Activated CD4-positive, alpha-beta memory T cell treated with anti-CD3 and anti-CD28 coated beads for 36 hours (primary cell): ENCODE data around the gene DPYD. TPM values are rescaled to one million over a fixed set of nuclear protein-coding genes. Genes with fewer than 3 reads are reported as not detected.

ENCODE experiments used
- CTCF ChIA-PET: fragments of 350-600 bp; sonication (Branson Sonifier 250); formaldehyde crosslinking; loops from one replicate; lab custom pipeline; 2021; ENCODE audit warnings: antibody characterized with exemption, inconsistent platforms; lab: Charles Lee
- POLR2A ChIA-PET: fragments of 350-600 bp; sonication (Branson Sonifier 250); formaldehyde crosslinking; loops from one replicate; lab custom pipeline; 2021; ENCODE audit warnings: antibody characterized with exemption; lab: Charles Lee
- DNase-seq: peaks from one replicate; pipeline ENCODE4 v3.0.0-alpha.2; 2020
- H3K27ac Mint-ChIP-seq: one replicate; pipeline ENCODE4 v1.8.0; 2021; ENCODE audit warnings: mixed read lengths
- H3K27me3 Mint-ChIP-seq: one replicate; pipeline ENCODE4 v1.8.0; 2021; ENCODE audit warnings: mixed read lengths
- H3K36me3 Mint-ChIP-seq: one replicate; pipeline ENCODE4 v1.8.0; 2021; ENCODE audit warnings: mixed read lengths
- H3K4me1 Mint-ChIP-seq: one replicate; pipeline ENCODE4 v1.8.0; 2021; ENCODE audit warnings: low read depth, mixed read lengths
- H3K4me3 Mint-ChIP-seq: one replicate; pipeline ENCODE4 v1.8.0; 2021; ENCODE audit warnings: mild to moderate bottlenecking, mixed read lengths
- H3K9me3 Mint-ChIP-seq: one replicate; pipeline ENCODE4 v1.8.0; 2021; ENCODE audit warnings: mixed read lengths
- intact Hi-C: fragments of 100-400 bp; cut with micrococcal nuclease; formaldehyde crosslinking; loops from one replicate; pipeline ENCODE4 v1.15.1; 2023
- total RNA-seq, 2 experiments: library from RNA; stranded (reverse); gene quantifications; one replicate each; pipeline ENCODE4 v1.2.3, GENCODE V29; 2021

Gene DPYD
- total RNA-seq, 2 experiments from 2014 or later, result 11.8 to 12.2 TPM

- POLR2A ChIA-PET, result no interaction called here
- Mint-ChIP-seq H3K27me3 (no peaks in the 10 kb centered on the region), H3K4me1 (no peaks in the 10 kb centered on the region), H3K9me3 (no peaks in the 10 kb centered on the region), H3K36me3 (peaks cover 10% of the 10 kb centered on the region), H3K27ac (no peak overlapping the region), H3K4me3 (no peak overlapping the region)
- no peak for DNase-seq
- intact Hi-C loops, result no loop called here
- CTCF ChIA-PET, result no interaction called here
These were observed 150.5 kb downstream of the DPYD start for GRCh38 chr1:97770376-97770775.

- no peaks in the 10 kb centered on the region for H3K4me1 Mint-ChIP-seq
- CTCF ChIA-PET, result no interaction called here
- H3K9me3 Mint-ChIP-seq, result peaks cover 6% of the 10 kb centered on the region
- H3K27ac Mint-ChIP-seq, result no peak overlapping the region
- H3K4me3 Mint-ChIP-seq, result no peak overlapping the region
- intact Hi-C loops, result no loop called here
- POLR2A ChIA-PET, result no interaction called here
- no peak for DNase-seq
- H3K27me3 Mint-ChIP-seq, result no peaks in the 10 kb centered on the region
- H3K36me3 Mint-ChIP-seq, result peaks cover 14% of the 10 kb centered on the region
These were observed 153.5 kb downstream of the DPYD start for GRCh38 chr1:97767381-97767780.

- Mint-ChIP-seq H3K27me3 (no peaks in the 10 kb centered on the region), H3K27ac (no peak overlapping the region), H3K4me3 (no peak overlapping the region), H3K4me1 (no peaks in the 10 kb centered on the region), H3K9me3 (peaks cover 18% of the 10 kb centered on the region), H3K36me3 (peaks cover 26% of the 10 kb centered on the region)
- POLR2A ChIA-PET, result no interaction called here
- intact Hi-C loops, result no loop called here
- CTCF ChIA-PET, result no interaction called here
- no peak for DNase-seq
These were observed 155.8 kb downstream of the DPYD start for GRCh38 chr1:97764991-97765390.

GRCh38 chr1:97761637-97762036 lies 159.2 kb downstream of the DPYD start:
- Mint-ChIP-seq H3K27ac (no peak overlapping the region), H3K9me3 (peaks cover 18% of the 10 kb centered on the region), H3K27me3 (no peaks in the 10 kb centered on the region), H3K4me1 (no peaks in the 10 kb centered on the region), H3K4me3 (no peak overlapping the region), H3K36me3 (peaks cover 22% of the 10 kb centered on the region)
- CTCF ChIA-PET, result no interaction called here
- DNase-seq, result no peak
- intact Hi-C loops, result no loop called here
- POLR2A ChIA-PET, result no interaction called here

- H3K4me1 Mint-ChIP-seq, result no peaks in the 10 kb centered on the region
- ChIA-PET POLR2A (no interaction called here), CTCF (no interaction called here)
- peaks cover 22% of the 10 kb centered on the region for H3K36me3 Mint-ChIP-seq
- H3K27me3 Mint-ChIP-seq, result no peaks in the 10 kb centered on the region
- H3K4me3 Mint-ChIP-seq, result no peak overlapping the region
- H3K9me3 Mint-ChIP-seq, result peaks cover 18% of the 10 kb centered on the region
- intact Hi-C loops, result no loop called here
- H3K27ac Mint-ChIP-seq, result no peak overlapping the region
- DNase-seq, result no peak
These were observed 161.8 kb downstream of the DPYD start for GRCh38 chr1:97759078-97759477.

DNA sequence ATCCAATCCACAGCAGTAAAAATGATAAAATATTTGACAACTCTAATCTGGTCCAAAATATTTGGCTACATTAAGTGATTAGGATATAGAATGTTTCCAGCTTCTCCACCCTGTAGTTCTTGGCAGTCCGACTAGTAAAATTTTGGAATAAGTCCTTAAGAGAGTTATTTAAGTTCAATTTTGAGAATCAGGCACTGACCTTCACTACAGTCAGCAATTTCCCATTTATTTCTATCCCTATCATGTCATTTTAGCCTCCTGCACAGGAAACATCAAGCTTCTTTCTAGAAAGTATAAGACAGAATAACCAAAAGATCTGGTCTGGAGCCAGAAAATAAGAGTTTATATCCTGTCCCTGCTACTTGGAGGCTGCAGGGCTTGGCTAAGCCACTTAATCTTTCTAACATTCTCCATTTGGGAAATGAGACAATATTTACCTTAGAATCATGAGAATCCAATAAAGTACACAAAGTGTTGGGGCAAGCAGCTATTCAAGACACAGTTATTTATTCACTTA lies 162.2 kb downstream of the DPYD start:
- ChIA-PET POLR2A (no interaction called here), CTCF (no interaction called here)
- Mint-ChIP-seq H3K27ac (no peak overlapping the region), H3K4me1 (no peaks in the 10 kb centered on the region), H3K9me3 (peaks cover 18% of the 10 kb centered on the region), H3K4me3 (no peak overlapping the region), H3K36me3 (peaks cover 19% of the 10 kb centered on the region), H3K27me3 (no peaks in the 10 kb centered on the region)
- no peak for DNase-seq
- intact Hi-C loops, result no loop called here

- POLR2A ChIA-PET, result no interaction called here
- H3K27me3 Mint-ChIP-seq, result no peaks in the 10 kb centered on the region
These were observed 174.9 kb downstream of the DPYD start for GRCh38 chr1:97745912-97746311.

DNA sequence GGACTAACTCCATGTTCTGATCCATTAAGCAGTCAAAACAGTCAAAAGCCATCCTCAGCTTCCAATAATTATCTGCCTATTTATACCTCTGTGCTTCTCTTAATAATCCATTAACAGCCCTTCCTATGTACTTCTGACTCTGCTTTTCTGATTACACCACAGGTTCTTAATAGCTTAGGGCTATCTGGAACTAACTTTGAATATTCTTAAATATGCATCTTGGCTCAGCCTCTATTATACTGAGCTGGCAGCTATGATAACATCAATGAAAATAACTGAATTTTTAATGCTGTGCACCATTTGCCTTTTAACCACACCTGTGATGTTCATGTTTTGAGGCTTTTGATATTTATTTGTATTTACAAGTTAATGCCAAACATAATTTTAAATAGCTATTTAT lies 175.9 kb downstream of the DPYD start:
- intact Hi-C loops, result no loop called here
- POLR2A ChIA-PET, result no interaction called here
- Mint-ChIP-seq H3K4me1 (no peaks in the 10 kb centered on the region), H3K4me3 (no peak overlapping the region), H3K36me3 (no peaks in the 10 kb centered on the region), H3K27ac (no peak overlapping the region), H3K27me3 (no peaks in the 10 kb centered on the region), H3K9me3 (no peaks in the 10 kb centered on the region)
- DNase-seq, result no peak
- CTCF ChIA-PET, result no interaction called here

More at GRCh38 chr1:97745912-97746311, 174.9 kb downstream of the DPYD start:
- Mint-ChIP-seq H3K4me1 (no peaks in the 10 kb centered on the region), H3K27ac (no peak overlapping the region), H3K4me3 (no peak overlapping the region), H3K9me3 (no peaks in the 10 kb centered on the region), H3K36me3 (no peaks in the 10 kb centered on the region)
- intact Hi-C loops, result no loop called here
- CTCF ChIA-PET, result interaction anchor here (0.7 kb wide), 1 partner anchor 88 kb away, joined by 3 read pairs; no protein-coding TSS in a partner anchor
- DNase-seq, result no peak

GRCh38 chr1:97743129-97743528 lies 177.7 kb downstream of the DPYD start:
- no peaks in the 10 kb centered on the region for H3K9me3 Mint-ChIP-seq
- peaks cover 3% of the 10 kb centered on the region for H3K36me3 Mint-ChIP-seq
- no peak for DNase-seq
- H3K4me1 Mint-ChIP-seq, result no peaks in the 10 kb centered on the region
- intact Hi-C loops, result no loop called here
- H3K27ac Mint-ChIP-seq, result no peak overlapping the region
- H3K27me3 Mint-ChIP-seq, result no peaks in the 10 kb centered on the region
- no peak overlapping the region for H3K4me3 Mint-ChIP-seq
- POLR2A ChIA-PET, result no interaction called here
- CTCF ChIA-PET, result no interaction called here

DNA sequence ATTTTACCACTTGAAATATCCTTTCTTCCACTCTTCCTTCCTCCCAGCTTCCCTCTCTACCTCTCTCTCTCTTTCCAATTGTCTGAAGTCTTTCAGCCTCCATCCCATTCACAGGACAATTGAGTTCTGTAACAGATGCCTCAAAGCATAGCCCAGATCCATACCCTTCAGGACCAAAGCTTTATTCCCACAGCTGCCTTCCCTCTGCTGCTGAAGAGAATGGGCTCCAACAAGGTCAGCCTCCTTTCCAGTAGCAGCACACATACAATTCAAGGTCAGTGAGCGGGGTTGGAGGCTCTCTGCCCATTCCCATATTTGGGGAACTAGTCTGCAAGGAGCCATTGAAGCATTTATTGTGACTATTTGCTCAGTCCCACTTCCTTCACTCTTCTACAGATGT lies 179.9 kb downstream of the DPYD start:
- Mint-ChIP-seq H3K4me3 (no peak overlapping the region), H3K27ac (no peak overlapping the region), H3K27me3 (no peaks in the 10 kb centered on the region), H3K9me3 (no peaks in the 10 kb centered on the region), H3K36me3 (peaks cover 5% of the 10 kb centered on the region), H3K4me1 (peaks cover under 1% of the 10 kb centered on the region)
- intact Hi-C loops, result no loop called here
- CTCF ChIA-PET, result no interaction called here
- POLR2A ChIA-PET, result no interaction called here
- DNase-seq, result no peak

DNA sequence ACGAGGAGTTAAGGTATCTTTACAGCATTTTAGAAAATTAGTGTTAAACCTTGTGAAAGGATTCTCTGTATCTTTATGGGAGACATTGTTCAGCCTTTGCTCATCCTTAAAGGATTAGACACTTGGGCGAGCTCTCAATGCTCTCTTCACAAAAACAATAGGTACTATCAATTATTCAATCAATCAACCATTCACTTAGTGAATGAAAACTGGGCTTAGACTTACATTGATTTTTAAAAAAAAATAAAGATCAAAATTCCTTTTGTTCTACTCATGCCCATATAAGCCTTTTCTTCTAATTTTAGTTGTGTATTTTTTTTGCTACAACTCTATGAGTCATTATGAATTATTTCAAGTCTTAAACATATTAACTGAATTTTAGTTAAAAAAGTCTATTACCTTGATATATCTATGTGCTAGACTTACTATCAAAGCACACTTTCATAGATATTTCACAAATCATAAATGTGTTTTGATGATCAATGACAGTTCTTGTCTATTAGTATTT lies 181.2 kb downstream of the DPYD start:
- no peak for DNase-seq
- peaks cover 3% of the 10 kb centered on the region for H3K4me1 Mint-ChIP-seq
- intact Hi-C loops, result no loop called here
- no peak overlapping the region for H3K27ac Mint-ChIP-seq
- ChIA-PET POLR2A (no interaction called here), CTCF (no interaction called here)
- H3K4me3 Mint-ChIP-seq, result no peak overlapping the region
- no peaks in the 10 kb centered on the region for H3K27me3 Mint-ChIP-seq
- H3K36me3 Mint-ChIP-seq, result peaks cover 5% of the 10 kb centered on the region
- no peaks in the 10 kb centered on the region for H3K9me3 Mint-ChIP-seq

GRCh38 chr1:97738270-97738669 lies 182.6 kb downstream of the DPYD start:
- CTCF ChIA-PET, result no interaction called here
- no peaks in the 10 kb centered on the region for H3K9me3 Mint-ChIP-seq
- no peak for DNase-seq
- H3K27me3 Mint-ChIP-seq, result no peaks in the 10 kb centered on the region
- no peak overlapping the region for H3K27ac Mint-ChIP-seq
- POLR2A ChIA-PET, result no interaction called here
- intact Hi-C loops, result no loop called here
- peaks cover 5% of the 10 kb centered on the region for H3K36me3 Mint-ChIP-seq
- H3K4me3 Mint-ChIP-seq, result no peak overlapping the region
- peaks cover 3% of the 10 kb centered on the region for H3K4me1 Mint-ChIP-seq

DNA sequence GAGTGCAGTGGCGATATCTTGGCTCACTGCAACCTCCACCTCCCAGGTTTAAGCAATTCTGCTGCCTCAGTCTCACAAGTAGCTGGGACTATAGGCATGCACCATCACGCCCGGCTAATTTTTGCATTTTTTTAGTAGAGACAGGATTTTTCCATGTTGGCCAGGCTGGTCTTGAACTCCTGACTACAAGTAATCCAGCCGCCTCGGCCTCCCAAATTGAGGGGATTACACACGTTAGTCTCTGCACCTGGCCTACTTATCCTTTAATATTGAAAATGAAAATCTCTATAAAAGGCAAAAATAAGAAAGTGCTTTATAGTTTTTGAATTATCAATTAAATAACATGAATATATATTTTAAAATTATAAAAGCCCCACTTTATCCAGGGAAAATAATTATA lies 190.6 kb downstream of the DPYD start:
- no peak for DNase-seq
- Mint-ChIP-seq H3K9me3 (no peaks in the 10 kb centered on the region), H3K36me3 (peaks cover 2% of the 10 kb centered on the region), H3K4me1 (peaks cover 6% of the 10 kb centered on the region), H3K27me3 (no peaks in the 10 kb centered on the region), H3K27ac (no peak overlapping the region), H3K4me3 (no peak overlapping the region)
- intact Hi-C loops, result no loop called here
- CTCF ChIA-PET, result no interaction called here
- POLR2A ChIA-PET, result no interaction called here
